ENCODE measurements around the gene PLCL2. TPM values are rescaled to one million over a fixed set of nuclear protein-coding genes. Genes with fewer than 3 reads are reported as not detected.

The PLCL2 gene
- total RNA-seq, 1 experiment from 2014 or later = 3.0 TPM

GRCh38 chr3:17079933-17080332 is 195.2 kb downstream of the PLCL2 start:
- POLR2A ChIA-PET = no interaction called here
- TF ChIP-seq CTCF (IDR thresholded peaks at IDR 0.05) (no peak), REST (IDR thresholded peaks at IDR 0.05; ENCODE audit: insufficient read depth in 1 of 2, low read depth in 2 of 2, low read length in 1 of 2) (no peak), SIN3A (IDR thresholded peaks at IDR 0.05; ENCODE audit: borderline replicate concordance, insufficient read depth, low read depth, low read length) (no peak)
- CTCF ChIA-PET = no interaction called here
- no peaks in the 10 kb centered on the region for H3K36me3 ChIP-seq (ENCODE audit: control insufficient read depth, insufficient read depth, low read length)
- H3K4me3 ChIP-seq (ENCODE audit: low read depth in 2 of 2, low read length in 2 of 2) = no peak overlapping the region
- no TSS peak for BruUV-seq (replicated peaks)
- ATAC-seq = no peak
- no peaks in the 10 kb centered on the region for H3K27me3 ChIP-seq (ENCODE audit: control insufficient read depth, insufficient read depth, low read length)
- no peak for DNase-seq (ENCODE audit: low read depth, low spot score)
- H3K4me1 ChIP-seq (ENCODE audit: control insufficient read depth, insufficient read depth, low read length) = no peaks in the 10 kb centered on the region
- no peaks in the 10 kb centered on the region for H3K9me3 ChIP-seq (ENCODE audit: control insufficient read depth, insufficient read depth, low read depth, low read length)
- intact Hi-C loops (cut with micrococcal nuclease; ENCODE audit: unreplicated experiment) = no loop called here
- in situ Hi-C loops (cut with HindIII; ENCODE audit: low pct_unique_long_range_greater_than_20kb, low sequenced_read_pairs) = no loop called here
- H3K27ac ChIP-seq (ENCODE audit: low read length) = no peak overlapping the region

- intact Hi-C loops (cut with micrococcal nuclease; ENCODE audit: unreplicated experiment) (no loop called here), in situ Hi-C loops (cut with HindIII; ENCODE audit: low pct_unique_long_range_greater_than_20kb, low sequenced_read_pairs) (no loop called here)
- Histone ChIP-seq H3K36me3 (ENCODE audit: control insufficient read depth, insufficient read depth, low read length) (no peaks in the 10 kb centered on the region), H3K9me3 (ENCODE audit: control insufficient read depth, insufficient read depth, low read depth, low read length) (no peaks in the 10 kb centered on the region), H3K27ac (ENCODE audit: low read length) (no peak overlapping the region), H3K4me3 (ENCODE audit: low read depth in 2 of 2, low read length in 2 of 2) (no peak overlapping the region), H3K27me3 (ENCODE audit: control insufficient read depth, insufficient read depth, low read length) (no peaks in the 10 kb centered on the region), H3K4me1 (ENCODE audit: control insufficient read depth, insufficient read depth, low read length) (no peaks in the 10 kb centered on the region)
- ChIA-PET POLR2A (no interaction called here), CTCF (no interaction called here)
- DNase-seq (ENCODE audit: low read depth, low spot score) (no peak), ATAC-seq (no peak)
- BruUV-seq (replicated peaks) = no TSS peak
- TF ChIP-seq POLR2AphosphoS5 (IDR thresholded peaks at IDR 0.05; ENCODE audit: low read depth, low read length) (no peak), CTCF (IDR thresholded peaks at IDR 0.05) (no peak), SIN3A (IDR thresholded peaks at IDR 0.05; ENCODE audit: borderline replicate concordance, insufficient read depth, low read depth, low read length) (no peak), TCF7L2 (IDR thresholded peaks at IDR 0.05; ENCODE audit: low read depth, low read length) (no peak), REST (IDR thresholded peaks at IDR 0.05; ENCODE audit: insufficient read depth in 1 of 2, low read depth in 2 of 2, low read length in 1 of 2) (no peak)
Observed at GRCh38 chr3:17081520-17081919, 196.8 kb downstream of the PLCL2 start.

All from Panc1 (cell line).